ENCODE data around the gene IL24. TPM values are rescaled to one million over a fixed set of nuclear protein-coding genes. Genes with fewer than 3 reads are reported as not detected.
A peak's percentile ranks its signal among the peaks of the same experiment; 100 is the strongest.

IL24 gene
- total and polyA plus RNA-seq, 10 of the 15 experiments (the other 5 are each of a cell fraction or from before 2014, with no cell fraction given) = 0.05 to 19.8 (median 0.35) TPM; not detected in 1

- TF ChIP-seq RFX5 (IDR thresholded peaks at IDR 0.05; ENCODE audit: low read depth, low read length) (no peak), KLF5 (IDR thresholded peaks at IDR 0.05; ENCODE audit: partially characterized antibody) (peak; percentile 79), HDAC6 (IDR thresholded peaks at IDR 0.05; ENCODE audit: unreplicated experiment) (no peak), SUZ12 (IDR thresholded peaks at IDR 0.05; ENCODE audit: unreplicated experiment) (no peak), ZNF274 (IDR thresholded peaks at IDR 0.05; ENCODE audit: insufficient read depth, insufficient read length) (no peak), SMAD1 (IDR thresholded peaks at IDR 0.05; ENCODE audit: low read depth, partially characterized antibody) (peak; percentile 84), MTA3 (IDR thresholded peaks at IDR 0.05; ENCODE audit: borderline replicate concordance, low read length) (no peak), BCL3 (IDR thresholded peaks at IDR 0.05; ENCODE audit: borderline replicate concordance, insufficient read depth, low read depth, low read length, poor library complexity, severe bottlenecking) (peak; percentile 5), IKZF1 (conservative IDR thresholded peaks at IDR 0.05) (peak; percentile 86), MEF2B (IDR thresholded peaks at IDR 0.05; ENCODE audit: partially characterized antibody, poor library complexity, severe bottlenecking) (peak; percentile 98), RUNX3 (IDR thresholded peaks at IDR 0.05; ENCODE audit: low read length) (no peak), MYB (IDR thresholded peaks at IDR 0.05; ENCODE audit: borderline replicate concordance, low read depth, low read length) (peak; percentile 11; the same call in 1 of the 2 replicates), PAX8 (IDR thresholded peaks at IDR 0.05) (no peak), ZBTB4 (CRISPR knock-in tag; IDR thresholded peaks at IDR 0.05) (no peak), TCF3 (IDR thresholded peaks at IDR 0.05; ENCODE audit: borderline replicate concordance, insufficient read depth, low read depth, low read length) (no peak), SREBF2 (IDR thresholded peaks at IDR 0.05; ENCODE audit: low read length) (no peak), ZSCAN29 (IDR thresholded peaks at IDR 0.05) (no peak)
- TF ChIP-seq, protein P1, sequence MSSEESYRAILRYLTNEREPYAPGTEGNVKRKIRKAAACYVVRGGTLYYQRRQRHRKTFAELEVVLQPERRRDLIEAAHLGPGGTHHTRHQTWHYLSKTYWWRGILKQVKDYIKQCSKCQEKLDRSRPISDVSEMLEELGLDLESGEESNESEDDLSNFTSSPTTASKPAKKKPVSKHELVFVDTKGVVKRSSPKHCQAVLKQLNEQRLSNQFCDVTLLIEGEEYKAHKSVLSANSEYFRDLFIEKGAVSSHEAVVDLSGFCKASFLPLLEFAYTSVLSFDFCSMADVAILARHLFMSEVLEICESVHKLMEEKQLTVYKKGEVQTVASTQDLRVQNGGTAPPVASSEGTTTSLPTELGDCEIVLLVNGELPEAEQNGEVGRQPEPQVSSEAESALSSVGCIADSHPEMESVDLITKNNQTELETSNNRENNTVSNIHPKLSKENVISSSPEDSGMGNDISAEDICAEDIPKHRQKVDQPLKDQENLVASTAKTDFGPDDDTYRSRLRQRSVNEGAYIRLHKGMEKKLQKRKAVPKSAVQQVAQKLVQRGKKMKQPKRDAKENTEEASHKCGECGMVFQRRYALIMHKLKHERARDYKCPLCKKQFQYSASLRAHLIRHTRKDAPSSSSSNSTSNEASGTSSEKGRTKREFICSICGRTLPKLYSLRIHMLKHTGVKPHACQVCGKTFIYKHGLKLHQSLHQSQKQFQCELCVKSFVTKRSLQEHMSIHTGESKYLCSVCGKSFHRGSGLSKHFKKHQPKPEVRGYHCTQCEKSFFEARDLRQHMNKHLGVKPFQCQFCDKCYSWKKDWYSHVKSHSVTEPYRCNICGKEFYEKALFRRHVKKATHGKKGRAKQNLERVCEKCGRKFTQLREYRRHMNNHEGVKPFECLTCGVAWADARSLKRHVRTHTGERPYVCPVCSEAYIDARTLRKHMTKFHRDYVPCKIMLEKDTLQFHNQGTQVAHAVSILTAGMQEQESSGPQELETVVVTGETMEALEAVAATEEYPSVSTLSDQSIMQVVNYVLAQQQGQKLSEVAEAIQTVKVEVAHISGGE (CRISPR knock-in tag; IDR thresholded peaks at IDR 0.05) = no peak
- TF ChIP-seq, protein P2, sequence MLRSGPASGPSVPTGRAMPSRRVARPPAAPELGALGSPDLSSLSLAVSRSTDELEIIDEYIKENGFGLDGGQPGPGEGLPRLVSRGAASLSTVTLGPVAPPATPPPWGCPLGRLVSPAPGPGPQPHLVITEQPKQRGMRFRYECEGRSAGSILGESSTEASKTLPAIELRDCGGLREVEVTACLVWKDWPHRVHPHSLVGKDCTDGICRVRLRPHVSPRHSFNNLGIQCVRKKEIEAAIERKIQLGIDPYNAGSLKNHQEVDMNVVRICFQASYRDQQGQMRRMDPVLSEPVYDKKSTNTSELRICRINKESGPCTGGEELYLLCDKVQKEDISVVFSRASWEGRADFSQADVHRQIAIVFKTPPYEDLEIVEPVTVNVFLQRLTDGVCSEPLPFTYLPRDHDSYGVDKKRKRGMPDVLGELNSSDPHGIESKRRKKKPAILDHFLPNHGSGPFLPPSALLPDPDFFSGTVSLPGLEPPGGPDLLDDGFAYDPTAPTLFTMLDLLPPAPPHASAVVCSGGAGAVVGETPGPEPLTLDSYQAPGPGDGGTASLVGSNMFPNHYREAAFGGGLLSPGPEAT (IDR thresholded peaks at IDR 0.05; ENCODE audit: low read depth) = peak; percentile 85
Observed at GRCh38 chr1:206925106-206925736, 28.0 kb downstream of the IL24 start (continued).
